ENCODE measurements around the gene SPG7.

SPG7 gene

GRCh38 chr16:89523680-89524344, 15.6 kb downstream of the SPG7 start:
- TF ChIP-seq CTCF (IDR thresholded peaks at IDR 0.05; ENCODE audit: low read depth, low read length), result no peak
- in situ Hi-C loops (cut with HindIII; ENCODE audit: low sequenced_read_pairs), result no loop called here
- no peak for DNase-seq (ENCODE audit: low read depth, low spot score)
- no peak overlapping the region for H3K4me3 ChIP-seq (ENCODE audit: low read depth, low read length)

GRCh38 chr16:89525146-89525913, 17.1 kb downstream of the SPG7 start:
- no peak for TF ChIP-seq CTCF (IDR thresholded peaks at IDR 0.05; ENCODE audit: low read depth, low read length)
- in situ Hi-C loops (cut with HindIII; ENCODE audit: low sequenced_read_pairs), result no loop called here
- no peak for DNase-seq (ENCODE audit: low read depth, low spot score)
- no peak overlapping the region for H3K4me3 ChIP-seq (ENCODE audit: low read depth, low read length)

- DNase-seq (ENCODE audit: low read depth, low spot score), result no peak
- H3K4me3 ChIP-seq (ENCODE audit: low read depth, low read length), result no peak overlapping the region
- TF ChIP-seq CTCF (IDR thresholded peaks at IDR 0.05; ENCODE audit: low read depth, low read length), result no peak
- in situ Hi-C loops (cut with HindIII; ENCODE audit: low sequenced_read_pairs), result no loop called here
Observed at GRCh38 chr16:89529097-89529496, 20.9 kb downstream of the SPG7 start.

- in situ Hi-C loops (cut with HindIII; ENCODE audit: low sequenced_read_pairs), result no loop called here
- DNase-seq (ENCODE audit: low read depth, low spot score), result no peak
- no peak for TF ChIP-seq CTCF (IDR thresholded peaks at IDR 0.05; ENCODE audit: low read depth, low read length)
- no peak overlapping the region for H3K4me3 ChIP-seq (ENCODE audit: low read depth, low read length)
Observed at GRCh38 chr16:89530401-89531381, 22.5 kb downstream of the SPG7 start.

GRCh38 chr16:89531821-89532526, 23.8 kb downstream of the SPG7 start:
- no peak overlapping the region for H3K4me3 ChIP-seq (ENCODE audit: low read depth, low read length)
- no peak for DNase-seq (ENCODE audit: low read depth, low spot score)
- in situ Hi-C loops (cut with HindIII; ENCODE audit: low sequenced_read_pairs), result no loop called here
- TF ChIP-seq CTCF (IDR thresholded peaks at IDR 0.05; ENCODE audit: low read depth, low read length), result no peak

All from astrocyte of the spinal cord (primary cell).